Stimulated activated CD4-positive, alpha-beta T cell treated with anti-CD3 and anti-CD28 coated beads, Interleukin-12 subunit alpha, Interleukin-12 subunit beta, amount 100 ng/mL, for 4 hours (primary cell): ENCODE data around the gene DENND11.
"Not testable (repeated sequence)": the region's sequence is repeated elsewhere in the genome, so short reads cannot be mapped to it uniquely, and the experiment has no call there.

ENCODE experiments used
- DNase-seq: peaks from one replicate; pipeline ENCODE4 v3.0.0-alpha.2; 2020

The DENND11 gene

DNA sequence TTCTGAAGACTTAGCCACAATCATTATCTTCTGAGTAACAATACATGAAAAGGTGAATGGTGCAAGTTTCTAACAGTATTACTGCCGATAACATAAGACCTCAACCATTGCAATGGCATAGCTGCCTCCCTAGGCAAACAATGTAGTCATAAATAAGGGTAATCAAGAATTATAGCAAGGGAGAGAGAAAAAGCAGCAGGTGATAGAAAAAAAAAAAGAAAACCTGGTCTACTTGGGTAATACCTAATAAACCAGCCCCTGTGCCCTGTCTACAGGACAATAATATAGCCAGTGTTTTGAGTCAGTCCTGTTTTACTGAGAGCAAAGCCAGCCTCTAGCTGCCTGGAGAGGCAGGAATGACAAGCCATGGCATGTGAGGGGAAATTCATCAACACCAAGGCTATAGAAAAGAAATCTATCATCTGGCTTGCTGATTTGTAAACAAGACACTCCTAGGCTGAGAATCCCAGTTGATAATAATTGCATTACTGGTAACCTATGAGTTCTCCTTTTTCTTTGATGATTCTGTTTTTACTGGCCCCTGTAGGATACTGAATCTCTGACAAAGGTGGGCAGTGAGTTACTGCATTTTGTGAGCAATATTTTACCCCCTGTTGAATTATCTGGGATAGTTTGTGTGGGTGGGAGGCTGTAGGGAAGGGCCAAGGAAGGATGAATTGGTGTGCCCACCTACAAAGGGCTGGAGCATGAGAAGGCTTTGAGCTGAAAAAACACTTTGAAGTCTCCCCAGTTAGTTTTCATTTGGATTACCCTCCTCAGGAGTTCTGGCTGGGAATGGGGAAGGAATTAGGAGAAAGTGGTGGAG, 4.5 kb upstream of the DENND11 start:
- DNase-seq, result no peak

- DNase-seq, result no peak
Measured at GRCh38 chr7:141704741-141705140, 2.8 kb upstream of the DENND11 start.

- no peak for DNase-seq
Measured at GRCh38 chr7:141704112-141704511, 2.1 kb upstream of the DENND11 start.

DNA sequence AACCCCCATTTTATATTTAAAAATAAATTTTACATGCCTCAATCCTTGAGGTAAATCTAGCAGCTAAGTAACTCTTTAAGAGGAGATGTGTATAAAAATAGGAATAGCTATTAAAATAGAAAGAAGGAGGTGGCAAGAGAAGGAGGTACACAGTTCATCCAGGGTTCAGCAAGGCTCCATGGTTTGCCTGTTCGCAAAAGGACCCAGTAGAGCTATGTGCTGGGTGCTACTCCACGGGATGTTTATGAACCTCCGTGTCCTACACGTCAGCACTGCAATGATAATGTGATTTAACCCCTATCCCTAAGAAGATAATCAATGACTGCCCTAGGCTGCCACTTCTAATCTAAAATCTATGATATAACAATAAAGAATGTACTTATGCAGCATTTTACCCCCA, 926 bp upstream of the DENND11 start:
- DNase-seq, result no peak

DNA sequence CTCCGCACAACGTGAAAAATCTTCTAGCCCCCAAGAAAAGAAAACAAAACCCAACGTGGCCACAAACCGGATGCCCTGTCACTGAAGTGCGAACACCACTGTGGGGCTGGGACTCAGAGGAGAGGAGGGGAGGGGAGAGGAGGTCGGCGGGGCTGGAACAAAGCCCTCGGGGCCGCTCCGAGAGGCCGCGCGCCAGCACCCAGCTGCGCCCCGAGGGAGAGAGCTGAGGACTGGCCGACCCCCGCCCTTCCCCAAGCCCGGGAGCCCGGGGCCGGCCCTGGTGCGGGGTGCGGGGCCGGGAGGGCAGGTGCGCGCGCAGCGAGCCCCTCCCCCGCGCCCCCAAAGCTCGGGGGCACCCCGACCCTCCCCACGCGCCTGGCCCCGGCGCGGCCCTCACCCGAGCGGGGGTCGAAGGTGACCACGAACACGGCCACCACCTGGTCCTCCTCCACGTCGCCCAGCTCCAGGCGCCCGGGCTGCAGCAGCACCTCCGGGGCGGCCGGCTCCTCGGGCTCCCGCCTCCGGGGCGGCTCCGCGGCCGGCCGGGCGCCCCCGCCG, 398 bp downstream of the DENND11 start:
- DNase-seq, result peak; percentile 54

DNA sequence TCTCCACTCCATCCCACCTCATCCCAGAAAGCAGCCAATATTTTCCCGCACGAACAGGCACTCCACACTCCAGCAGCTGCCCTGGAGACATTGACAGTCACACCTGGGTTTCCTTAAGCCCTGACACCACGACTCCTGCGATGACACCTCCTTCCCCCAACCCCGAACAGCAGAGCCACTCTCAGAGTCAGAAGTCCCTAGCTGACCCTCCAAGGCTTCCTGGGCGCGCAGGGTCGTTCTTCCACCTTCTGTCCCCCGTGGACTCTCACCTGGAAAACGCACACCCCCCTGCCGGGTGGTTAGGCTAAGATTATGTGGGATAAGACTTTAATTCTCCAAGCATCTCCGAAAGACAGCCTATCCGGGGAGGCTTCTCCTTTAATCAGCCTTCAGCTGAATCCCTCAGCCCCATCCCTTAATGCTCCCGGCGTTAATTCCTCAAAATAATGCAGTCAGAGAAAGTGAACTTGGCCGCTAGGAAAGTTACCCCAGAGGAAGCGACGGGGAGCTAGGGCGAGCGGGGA, 1.1 kb downstream of the DENND11 start:
- no peak for DNase-seq

DNA sequence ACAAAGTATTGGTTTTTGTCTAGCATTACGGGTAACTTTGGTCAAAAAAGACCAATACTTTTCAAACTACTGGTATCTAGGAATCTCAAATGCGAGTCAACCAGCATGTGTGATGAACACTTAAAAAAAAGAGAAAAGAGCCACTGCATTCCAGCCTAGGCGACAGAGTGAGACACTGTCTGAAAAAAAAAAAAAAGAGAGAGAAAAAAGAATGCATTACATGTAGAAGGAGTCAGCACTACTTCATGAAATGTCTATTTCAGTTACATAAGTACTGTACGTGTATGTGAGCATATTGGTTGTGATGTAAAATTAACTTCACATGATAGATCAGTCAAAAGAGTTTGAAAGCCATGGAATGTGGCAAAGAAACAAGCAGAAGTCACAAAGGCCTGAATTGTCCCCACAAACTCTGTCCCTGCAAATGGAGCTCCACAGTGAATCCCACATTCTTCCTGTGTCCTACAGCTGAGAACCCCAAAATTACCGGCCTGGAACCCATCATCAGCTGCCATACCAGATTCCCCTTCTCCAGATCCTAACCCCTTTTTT, 1.6 kb downstream of the DENND11 start:
- DNase-seq, result no peak

GRCh38 chr7:141699860-141700259, 2.1 kb downstream of the DENND11 start:
- no peak for DNase-seq

DNA sequence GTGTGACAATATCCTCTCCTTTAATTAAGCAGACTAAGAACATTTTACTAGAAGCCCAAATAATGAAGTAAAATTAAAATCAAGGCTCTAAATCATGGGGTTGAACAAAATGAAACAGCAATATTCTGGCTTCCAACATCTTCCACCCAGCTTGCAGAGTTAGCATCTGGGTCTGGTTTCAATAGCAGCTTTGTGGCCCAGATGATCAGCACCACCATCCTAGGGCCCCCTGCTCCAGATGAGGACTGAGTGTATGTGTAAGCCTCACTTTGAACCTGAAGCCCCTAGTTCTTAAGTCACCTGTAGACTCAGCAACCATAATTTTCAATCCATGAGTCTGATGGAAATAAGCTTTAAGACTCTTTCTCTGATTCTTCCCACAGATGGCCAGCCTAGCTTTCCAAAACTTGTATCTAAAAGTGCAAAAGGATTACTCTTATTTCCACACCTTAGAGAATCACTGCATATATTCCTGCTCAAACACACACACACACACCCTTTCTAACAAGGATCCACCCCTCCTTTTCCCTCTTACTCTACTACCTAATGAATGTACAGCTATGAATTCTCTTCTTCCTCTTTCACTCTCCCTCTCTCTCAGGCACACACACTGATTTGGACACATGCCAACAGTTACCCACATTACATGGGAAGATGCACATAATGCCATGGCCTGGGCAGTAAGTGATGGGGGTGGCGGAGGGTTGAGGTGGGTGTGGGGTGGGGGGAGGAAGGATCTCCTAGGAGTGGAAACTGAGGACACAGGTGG, 3.5 kb downstream of the DENND11 start:
- DNase-seq, result no peak

DNA sequence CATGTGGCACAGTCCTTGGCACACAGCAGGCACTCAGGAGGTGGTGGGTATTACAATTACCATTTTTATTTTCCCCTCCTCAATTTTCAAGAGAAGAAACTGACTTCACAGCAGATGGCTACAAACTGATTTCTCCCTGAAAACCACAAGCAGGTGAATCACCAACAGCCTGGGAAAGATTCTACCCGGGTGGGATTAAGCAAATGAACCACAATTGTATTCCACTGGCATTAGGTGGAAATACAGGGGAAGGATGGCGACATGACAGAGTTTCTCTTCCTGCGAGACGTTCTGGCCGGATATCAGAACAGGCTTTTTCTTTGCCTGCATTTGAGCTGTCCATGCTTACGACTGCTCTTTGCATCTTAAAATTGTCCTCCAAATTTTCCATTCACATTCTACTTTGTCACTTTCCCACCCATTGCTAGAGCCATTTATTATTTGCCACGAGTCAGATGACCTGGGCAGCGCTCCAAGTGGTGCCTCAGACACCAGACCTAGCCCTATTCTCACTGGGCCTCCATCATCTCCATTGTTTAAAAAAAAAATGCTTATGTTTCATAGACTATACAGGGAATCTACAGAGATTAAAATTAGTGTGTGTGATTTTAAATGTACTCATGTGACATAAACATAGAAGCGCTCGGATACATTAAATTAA, 4.6 kb downstream of the DENND11 start:
- no peak for DNase-seq

DNA sequence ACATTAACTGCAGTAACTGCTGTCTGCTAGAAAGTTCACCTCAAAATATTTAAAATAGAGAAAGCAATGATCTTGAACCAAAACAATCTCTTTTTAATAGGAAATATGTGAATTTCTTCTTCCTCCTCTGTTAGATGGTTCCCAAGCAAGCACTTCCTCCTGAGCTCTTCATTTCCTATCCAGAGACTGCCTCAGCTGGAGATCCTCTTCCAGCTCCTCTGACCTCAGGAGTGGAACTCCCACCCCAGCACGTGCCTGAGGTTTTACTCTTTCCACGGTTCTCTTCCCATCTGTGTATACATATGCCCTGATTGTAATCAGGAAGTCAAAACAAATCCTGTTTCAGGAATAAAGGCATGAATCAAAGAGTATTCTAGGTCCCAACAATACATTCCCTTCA, 5.6 kb downstream of the DENND11 start:
- DNase-seq, result no peak

GRCh38 chr7:141695803-141696289, 6.1 kb downstream of the DENND11 start:
- DNase-seq, result no peak

- DNase-seq, result no peak
Measured at GRCh38 chr7:141693082-141693481, 8.9 kb downstream of the DENND11 start.

- DNase-seq, result no peak
Measured at GRCh38 chr7:141691961-141692360, 10.0 kb downstream of the DENND11 start.

DNA sequence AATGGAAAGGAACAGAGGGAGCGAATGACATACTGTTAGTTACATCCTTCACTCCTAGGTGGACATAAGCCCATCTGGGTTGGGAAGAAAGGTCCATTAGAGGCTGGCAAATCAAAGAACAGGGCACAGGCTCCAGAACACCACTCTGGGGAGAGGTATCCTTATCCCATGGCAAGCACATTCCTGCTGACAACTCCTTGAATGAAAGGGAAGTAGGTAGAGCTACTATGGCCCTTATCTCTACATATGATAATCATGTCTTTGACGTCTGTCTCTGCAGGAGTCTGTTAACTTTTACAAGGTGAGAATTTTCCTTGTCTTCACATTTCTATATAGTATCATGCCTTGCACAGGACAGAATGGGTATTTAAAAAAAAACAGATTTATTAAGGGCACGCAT, 10.4 kb downstream of the DENND11 start:
- no peak for DNase-seq

DNA sequence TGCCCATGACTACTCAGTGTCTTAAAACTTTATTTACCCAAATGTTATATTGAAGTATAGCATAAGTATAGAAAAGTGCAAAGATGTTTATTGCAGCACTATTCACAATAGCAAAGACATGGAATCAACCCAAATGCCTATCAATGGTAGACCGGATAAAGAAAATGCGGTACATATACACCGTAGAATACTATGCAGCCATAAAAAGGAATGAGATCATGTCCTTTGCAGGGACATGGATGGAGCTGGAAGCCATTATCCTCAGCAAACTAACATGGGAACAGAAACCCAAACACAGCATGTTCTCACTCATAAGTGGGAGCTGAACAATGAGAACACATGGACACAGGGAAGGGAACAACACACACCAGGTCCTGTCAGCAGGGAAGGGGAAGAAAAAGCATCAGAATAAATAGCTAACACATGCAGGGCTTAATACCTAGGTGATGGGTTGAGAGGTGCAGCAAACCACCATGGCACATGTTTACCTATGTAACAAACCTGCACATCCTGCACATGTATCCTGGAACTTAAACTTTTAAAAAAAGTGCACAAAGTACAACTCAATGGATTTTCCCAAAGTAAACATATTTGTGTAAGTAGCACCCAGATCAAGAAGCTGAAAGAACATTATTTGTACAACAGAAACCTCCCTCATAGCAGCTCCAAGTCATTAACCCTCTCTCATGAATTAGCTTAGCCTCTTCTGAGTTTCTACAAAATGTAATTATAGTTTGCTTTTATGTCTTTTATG, 12.7 kb downstream of the DENND11 start:
- DNase-seq, result not testable (repeated sequence)

GRCh38 chr7:141688043-141688442, 13.9 kb downstream of the DENND11 start:
- DNase-seq, result no peak

DNA sequence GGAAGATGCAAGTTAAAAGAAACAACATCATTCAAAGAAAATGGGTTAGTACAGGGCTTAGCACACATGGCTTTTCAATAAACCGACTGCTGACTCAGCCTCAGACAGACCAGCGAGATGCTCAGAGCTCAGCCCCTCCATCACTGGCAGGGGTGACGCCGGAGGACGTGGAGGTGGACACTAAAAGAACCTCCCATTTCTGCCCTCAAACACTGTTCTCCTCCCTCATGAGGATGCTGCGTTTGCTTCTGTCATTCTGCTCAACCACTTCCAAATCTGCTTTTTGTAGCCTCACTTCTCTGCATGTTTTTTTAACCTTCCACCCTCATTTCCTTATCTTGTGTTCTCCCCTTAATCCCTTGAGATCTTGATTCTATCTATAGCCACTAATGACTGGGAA, 15.3 kb downstream of the DENND11 start:
- no peak for DNase-seq

DNA sequence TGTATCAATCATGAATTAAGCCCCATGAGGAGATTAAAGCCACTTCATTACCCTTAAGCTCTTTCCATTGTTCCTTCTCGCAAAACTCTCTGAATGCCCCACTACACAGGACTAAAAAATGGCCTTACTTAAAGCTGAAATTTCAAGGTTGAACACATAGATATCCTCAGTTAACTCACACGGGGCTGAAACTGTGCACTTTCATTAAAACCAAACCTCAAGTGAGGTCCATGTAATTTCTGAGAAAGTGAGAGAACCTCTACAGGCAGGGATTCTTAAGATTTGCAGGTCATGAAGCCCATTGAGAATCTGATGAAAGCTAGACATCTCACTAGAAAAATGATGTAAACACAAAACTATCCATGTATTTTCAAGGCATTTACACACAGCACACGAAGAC, 15.9 kb downstream of the DENND11 start:
- DNase-seq, result no peak

DNA sequence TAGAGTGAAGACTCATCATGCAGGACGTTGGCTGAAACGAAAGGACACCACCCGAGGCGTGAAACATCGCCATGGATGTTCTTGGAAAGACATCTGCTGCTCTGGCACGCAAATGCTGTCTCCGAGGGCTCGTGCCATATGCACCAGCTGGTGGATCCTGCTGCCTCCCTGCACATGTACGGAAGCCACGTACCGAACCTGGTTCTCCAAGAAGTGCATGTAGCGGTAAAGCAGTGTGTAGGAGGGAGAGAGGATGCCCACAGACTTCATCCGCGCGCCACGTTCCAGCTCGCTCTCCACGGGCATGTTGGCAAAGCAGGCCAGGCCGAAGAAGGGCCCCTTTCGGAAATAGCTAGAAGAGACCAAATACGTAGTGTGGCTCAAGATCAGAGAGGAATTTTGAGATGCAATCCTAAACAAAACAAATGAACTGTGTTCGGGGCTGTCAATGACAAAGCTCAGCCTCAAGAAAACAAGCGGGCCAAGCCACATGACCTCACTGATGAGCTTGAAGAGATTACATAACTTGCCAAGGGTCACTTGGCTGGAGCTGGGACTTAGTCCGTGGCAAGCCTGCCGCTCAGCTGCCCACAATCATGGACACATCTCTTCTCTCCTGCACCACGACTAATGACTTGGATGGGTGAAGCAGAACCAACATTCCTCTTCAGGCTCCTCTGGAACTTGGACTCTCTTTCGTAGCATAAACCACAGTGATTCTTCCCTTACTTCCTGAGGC, 16.5 kb downstream of the DENND11 start:
- no peak for DNase-seq

GRCh38 chr7:141679014-141679413, 23.0 kb downstream of the DENND11 start:
- DNase-seq, result no peak
